Gastroesophageal sphincter (tissue), 4 donors: ENCODE data around the gene PRRX2. TPM values are rescaled to one million over a fixed set of nuclear protein-coding genes. Genes with fewer than 3 reads are reported as not detected.

ENCODE experiments used
- ATAC-seq: fragments of 150-250 bp; one replicate; pipeline ENCODE4 v1.9.1; 2016; ENCODE audit warnings: mild to moderate bottlenecking, moderate library complexity
- H3K27ac ChIP-seq, 4 donors: fragments of 200-600 bp; sonication (generic) in 3 of 4; 1 replicate in 3 of 4; 2 replicates in 1 of 4; pipeline ENCODE4 v1.5.1; 2016 to 2019
- H3K27me3 ChIP-seq: fragments of 200-600 bp; sonication (generic); one replicate; pipeline ENCODE4 v1.5.1; 2019
- H3K36me3 ChIP-seq, 2 donors: fragments of 200-600 bp; sonication (generic); one replicate each; pipeline ENCODE4 v1.5.1; 2019; ENCODE audit warnings: control low read depth in 1 of 2
- H3K4me1 ChIP-seq, 3 donors: fragments of 200-600 bp; sonication (generic); 1 replicate in 2 of 3; 2 replicates in 1 of 3; pipeline ENCODE4 v1.5.1; 2016 to 2019; ENCODE audit warnings: control low read depth in 2 of 3
- H3K4me3 ChIP-seq, 2 donors: fragments of 200-600 bp; sonication (generic); one replicate each; pipeline ENCODE4 v1.5.1; 2019; ENCODE audit warnings: mild to moderate bottlenecking in 1 of 2, moderate library complexity in 1 of 2
- H3K9me3 ChIP-seq, 3 donors: fragments of 200-600 bp; sonication (generic); one replicate each; pipeline ENCODE4 v1.5.1; 2017 to 2019; ENCODE audit warnings: control low read depth in 2 of 3
- EP300 ChIP-seq: sonication (generic); formaldehyde crosslinking; IDR thresholded peaks from one replicate; pipeline ENCODE4 v1.6.1; 2017; ENCODE audit warnings: antibody characterized with exemption, mild to moderate bottlenecking
- POLR2A ChIP-seq, 2 donors: fragments of 450-650 bp; IDR thresholded peaks; one replicate each; pipeline ENCODE4 v1.6.1; 2017; ENCODE audit warnings: antibody characterized with exemption in 2 of 2, mild to moderate bottlenecking in 2 of 2, moderate library complexity in 1 of 2
- POLR2AphosphoS5 ChIP-seq: sonication (generic); formaldehyde crosslinking; IDR thresholded peaks from one replicate; pipeline ENCODE4 v1.6.1; 2017; ENCODE audit warnings: antibody characterized with exemption
- WGBS, 2 donors: methylation state at CpG; one replicate each; pipeline ENCODE4 v1.1.5; 2018; ENCODE audit warnings: low coverage in 1 of 2; 5-methylcytosine and 5-hydroxymethylcytosine counted together
- total RNA-seq, 4 donors: library from RNA; depleted of rRNA; stranded (reverse); fragments of >200 nt; gene quantifications; one replicate each; pipeline ENCODE4 v1.1.0, GENCODE V29; 2016
- TF ChIP-seq, protein P1 (sequence below), 4 experiments: fragments of 200-600 bp in 2 of 4; fragments of 450-650 bp in 2 of 4; sonication (generic) in 1 of 4; IDR thresholded peaks; one replicate each; pipeline ENCODE4 v1.5.1; 2017 to 2019; ENCODE audit warnings: antibody characterized with exemption in 4 of 4, mild to moderate bottlenecking in 2 of 4, moderate library complexity in 2 of 4

The PRRX2 gene
- total RNA-seq, 4 donors from 2014 or later: 0.93 to 12.1 (median 7.1) TPM

DNA sequence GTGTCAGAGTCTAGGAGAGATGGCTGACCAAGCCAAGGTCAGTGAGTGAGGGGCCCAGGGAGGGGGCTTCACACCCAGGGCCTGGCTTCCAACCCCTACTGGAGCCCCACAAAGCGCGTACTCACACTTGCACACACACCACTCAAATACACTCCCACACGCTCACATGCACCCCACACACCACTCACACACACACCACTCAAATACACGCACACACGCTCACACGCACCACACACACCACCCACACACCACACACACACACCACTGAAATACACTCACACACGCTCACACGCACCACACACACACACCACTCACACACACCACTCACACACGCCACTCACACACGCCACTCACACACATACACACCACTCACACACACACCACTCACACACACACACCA, 17.8 kb upstream of the PRRX2 start:
- H3K4me3 ChIP-seq: no peak overlapping the region
- no peak for ATAC-seq
- WGBS, 2 donors: 81 to 86% methylated on average over 7 to 10 of the region's 10 CpGs
- TF ChIP-seq POLR2AphosphoS5 (no peak), EP300 (no peak), POLR2A (IDR thresholded peaks at IDR 0.05) (no peak)
- TF ChIP-seq, protein P1, sequence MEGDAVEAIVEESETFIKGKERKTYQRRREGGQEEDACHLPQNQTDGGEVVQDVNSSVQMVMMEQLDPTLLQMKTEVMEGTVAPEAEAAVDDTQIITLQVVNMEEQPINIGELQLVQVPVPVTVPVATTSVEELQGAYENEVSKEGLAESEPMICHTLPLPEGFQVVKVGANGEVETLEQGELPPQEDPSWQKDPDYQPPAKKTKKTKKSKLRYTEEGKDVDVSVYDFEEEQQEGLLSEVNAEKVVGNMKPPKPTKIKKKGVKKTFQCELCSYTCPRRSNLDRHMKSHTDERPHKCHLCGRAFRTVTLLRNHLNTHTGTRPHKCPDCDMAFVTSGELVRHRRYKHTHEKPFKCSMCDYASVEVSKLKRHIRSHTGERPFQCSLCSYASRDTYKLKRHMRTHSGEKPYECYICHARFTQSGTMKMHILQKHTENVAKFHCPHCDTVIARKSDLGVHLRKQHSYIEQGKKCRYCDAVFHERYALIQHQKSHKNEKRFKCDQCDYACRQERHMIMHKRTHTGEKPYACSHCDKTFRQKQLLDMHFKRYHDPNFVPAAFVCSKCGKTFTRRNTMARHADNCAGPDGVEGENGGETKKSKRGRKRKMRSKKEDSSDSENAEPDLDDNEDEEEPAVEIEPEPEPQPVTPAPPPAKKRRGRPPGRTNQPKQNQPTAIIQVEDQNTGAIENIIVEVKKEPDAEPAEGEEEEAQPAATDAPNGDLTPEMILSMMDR (IDR thresholded peaks at IDR 0.05): no peak
- no peaks in the 10 kb centered on the region for H3K9me3 ChIP-seq
- no peaks in the 10 kb centered on the region for H3K36me3 ChIP-seq
- no peaks in the 10 kb centered on the region for H3K27me3 ChIP-seq
- no peak overlapping the region for H3K27ac ChIP-seq
- peaks cover 0 to 3% (median 0%) of the 10 kb centered on the region in 3 donors for H3K4me1 ChIP-seq

DNA sequence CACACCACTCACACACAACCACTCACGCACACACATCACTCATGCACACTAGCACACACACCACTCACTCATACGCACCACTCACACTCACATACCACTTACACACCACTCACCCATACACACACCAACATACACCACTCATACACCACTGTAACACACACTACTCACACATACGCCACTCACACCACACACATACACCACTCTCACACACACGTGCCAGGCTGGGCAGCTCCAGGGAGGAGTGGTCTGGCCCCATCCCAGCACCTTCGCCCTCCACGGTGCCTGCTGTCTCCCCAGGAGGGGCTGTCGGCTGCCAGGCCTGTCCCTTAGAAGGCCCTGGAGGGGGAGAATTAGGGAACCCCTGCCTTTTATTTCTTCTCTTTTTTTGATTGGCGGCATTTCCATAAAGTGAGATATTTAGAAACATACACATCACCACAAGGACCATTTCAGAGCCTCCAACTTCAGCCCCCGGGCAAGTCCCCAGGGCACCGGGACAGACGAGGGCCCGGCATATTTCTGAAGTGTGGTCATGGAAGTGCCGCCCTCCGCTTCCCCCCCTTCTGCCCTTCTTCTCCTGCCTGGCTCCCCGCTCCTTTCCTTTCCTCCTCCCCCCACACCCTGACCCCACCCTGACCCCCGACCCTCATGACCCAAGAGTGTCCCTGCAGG, 17.2 kb upstream of the PRRX2 start:
- Histone ChIP-seq H3K36me3 (no peaks in the 10 kb centered on the region), H3K27me3 (no peaks in the 10 kb centered on the region), H3K9me3 (no peaks in the 10 kb centered on the region), H3K27ac (no peak overlapping the region), H3K4me3 (no peak overlapping the region), H3K4me1 (no peaks in the 10 kb centered on the region)
- 66 to 74% methylated on average over 5 to 9 of the region's 16 CpGs for WGBS, 2 donors
- ATAC-seq: no peak
- no peak for TF ChIP-seq POLR2AphosphoS5
- TF ChIP-seq, protein P1 (IDR thresholded peaks at IDR 0.05): no peak
- no peak for TF ChIP-seq POLR2A (IDR thresholded peaks at IDR 0.05)
- no peak for TF ChIP-seq EP300

DNA sequence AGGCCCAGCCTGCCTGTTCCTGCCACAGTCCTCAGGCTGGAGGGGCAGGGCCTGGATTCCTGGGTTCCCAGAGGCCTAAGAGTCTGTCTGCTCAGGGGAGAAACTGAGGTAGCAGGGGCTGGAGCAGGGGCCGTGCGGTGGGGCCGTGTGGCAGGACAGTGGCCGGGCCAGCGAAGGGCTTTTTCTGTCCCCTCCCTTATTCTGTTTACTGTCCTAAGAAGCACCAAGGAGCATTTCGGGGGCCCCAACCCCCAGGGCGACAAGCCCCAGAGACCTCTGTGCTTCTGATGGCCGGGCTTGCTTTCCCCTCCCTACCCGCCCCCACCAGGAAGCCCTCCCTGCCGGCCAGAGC, 16.7 kb upstream of the PRRX2 start:
- H3K4me3 ChIP-seq: no peak overlapping the region
- no peak for ATAC-seq
- H3K4me1 ChIP-seq: peaks cover 0 to under 1% (median 0%) of the 10 kb centered on the region in 3 donors
- H3K9me3 ChIP-seq: no peaks in the 10 kb centered on the region
- no peaks in the 10 kb centered on the region for H3K27me3 ChIP-seq
- no peaks in the 10 kb centered on the region for H3K36me3 ChIP-seq
- TF ChIP-seq, protein P1 (IDR thresholded peaks at IDR 0.05): no peak
- WGBS, 2 donors: no CpG with 5 or more reads among the region's 10 CpGs
- H3K27ac ChIP-seq: no peak overlapping the region

DNA sequence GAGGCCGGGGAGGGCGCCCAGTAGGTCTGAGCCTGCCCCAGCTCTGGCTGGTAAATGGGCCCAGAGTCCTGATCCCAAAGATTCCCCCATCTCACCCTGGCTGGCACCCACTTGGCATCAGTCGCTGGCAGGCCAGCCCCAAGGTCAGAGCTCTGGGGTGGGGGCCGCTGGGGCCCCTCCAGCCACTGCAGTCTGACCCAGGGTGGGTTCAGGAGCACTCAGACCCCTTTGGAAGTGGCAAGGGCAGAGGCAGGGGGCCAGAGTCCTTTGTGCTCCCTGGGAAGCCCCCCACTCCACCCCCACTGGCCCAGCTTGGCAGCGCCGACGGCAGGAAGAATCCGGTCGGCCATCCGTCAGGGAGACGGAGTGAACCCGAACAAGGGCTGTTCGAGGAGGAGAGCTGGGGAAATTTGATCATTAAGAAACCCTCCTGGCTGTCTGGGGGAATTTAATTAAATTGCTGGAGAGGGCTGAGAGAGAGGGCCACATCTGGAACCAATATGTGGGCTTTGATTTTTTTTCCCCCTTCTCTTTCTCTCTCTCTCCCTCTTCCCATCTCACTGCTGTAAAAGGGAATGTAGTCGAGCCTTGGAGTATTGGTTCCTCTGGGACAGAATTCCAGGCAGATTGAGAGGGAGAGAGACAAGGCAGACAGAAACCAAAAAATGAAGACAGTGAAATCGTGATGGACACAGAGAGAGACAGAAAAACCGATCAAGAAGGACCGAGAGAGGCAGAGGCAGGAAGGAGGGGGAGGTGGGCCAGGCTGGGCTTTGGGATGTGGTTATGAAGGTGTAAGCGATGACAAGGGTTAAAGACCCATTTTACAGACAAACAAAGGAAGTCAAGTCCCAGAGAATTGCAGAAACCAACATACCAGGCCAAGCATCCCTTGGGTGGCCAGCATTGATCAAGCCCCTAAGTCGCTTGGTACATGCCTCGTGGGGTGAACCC, 15.4 kb upstream of the PRRX2 start:
- no peak overlapping the region for H3K27ac ChIP-seq
- TF ChIP-seq POLR2A (IDR thresholded peaks at IDR 0.05): no peak
- no peak for TF ChIP-seq POLR2AphosphoS5
- TF ChIP-seq, protein P1 (IDR thresholded peaks at IDR 0.05): no peak
- TF ChIP-seq EP300: no peak
- no peak overlapping the region for H3K4me3 ChIP-seq
- H3K9me3 ChIP-seq: no peaks in the 10 kb centered on the region
- no peaks in the 10 kb centered on the region for H3K36me3 ChIP-seq
- ATAC-seq: no peak
- no peaks in the 10 kb centered on the region for H3K27me3 ChIP-seq
- WGBS, 2 donors: 85% methylated on average over 13 of the region's 20 CpGs; no CpG with 5 or more reads in 1 of the 2 donors
- H3K4me1 ChIP-seq: peaks cover 0 to 12% (median 0%) of the 10 kb centered on the region in 3 donors
